HG03460 (cell line): ENCODE data around the gene SOX6.
"Not testable (repeated sequence)": the region's sequence is repeated elsewhere in the genome, so short reads cannot be mapped to it uniquely, and the experiment has no call there.

Source experiments
- ATAC-seq: cut with Tn5 transposase; IDR thresholded peaks from one replicate; pipeline ENCODE4 v1.9.1; 2021; ENCODE audit not compliant: unreplicated experiment

SOX6 gene

DNA sequence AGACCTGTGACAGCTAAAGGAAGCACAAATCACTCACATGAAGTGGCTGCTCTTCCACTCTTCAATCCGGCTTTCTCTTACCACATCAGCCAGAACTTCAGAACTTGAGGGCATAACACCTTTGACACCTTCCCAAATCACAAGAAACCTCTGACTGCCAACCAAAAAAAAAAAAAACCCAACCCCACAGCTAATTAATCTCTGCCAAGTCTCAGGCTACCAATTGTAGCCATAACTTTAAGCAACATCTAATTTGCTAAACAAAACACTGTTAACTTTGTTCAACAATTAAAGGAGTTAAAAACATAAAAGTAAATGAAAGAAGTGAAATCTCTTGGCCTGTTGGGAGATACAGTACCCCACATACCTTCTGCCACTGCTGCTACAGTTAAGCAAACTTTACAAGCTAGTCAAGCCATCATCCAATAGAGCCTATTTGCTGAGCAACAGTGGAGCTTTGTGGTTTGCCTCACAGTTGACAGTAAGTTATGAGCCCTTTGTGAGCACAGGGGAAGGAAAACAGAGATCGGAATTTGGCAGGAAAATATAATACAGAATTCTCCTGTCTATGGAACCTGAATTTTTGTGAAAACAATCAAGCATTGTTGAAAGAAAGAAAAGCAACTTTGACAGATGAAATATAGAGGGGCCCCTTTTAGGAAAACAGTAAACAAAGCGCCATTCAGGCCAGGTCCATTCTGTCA, at the start of gene SOX6:
Gene SOX6, minus strand, starts transcription at position 490 of the 704 bp plus-strand sequence. CDS start 15,298 bp downstream, outside the sequence.
- no peak for ATAC-seq

DNA sequence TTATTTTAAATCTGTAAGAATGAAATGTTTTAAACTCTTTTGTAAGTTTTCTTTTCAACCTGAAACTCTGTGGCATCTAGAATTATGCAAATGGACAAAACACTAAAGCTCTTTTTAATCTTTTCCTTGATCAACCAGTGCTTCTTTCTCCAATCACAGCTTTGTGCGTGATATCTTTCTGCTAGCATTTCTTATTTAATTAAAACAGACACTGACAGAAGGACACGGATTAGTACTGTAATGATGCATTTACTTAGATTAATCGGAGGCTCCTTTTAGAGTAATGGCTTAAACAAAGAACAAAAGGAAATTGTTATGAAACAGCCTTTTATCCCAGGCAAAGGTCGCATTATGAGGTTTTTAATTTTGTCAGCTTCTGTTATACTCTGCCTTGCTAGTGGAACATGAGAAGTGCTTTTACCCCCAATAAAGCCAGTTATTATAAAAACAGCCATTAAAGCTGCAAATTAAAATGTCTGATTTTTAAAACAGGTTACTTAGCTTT, 48.5 kb upstream of the SOX6 start:
- ATAC-seq, result no peak

DNA sequence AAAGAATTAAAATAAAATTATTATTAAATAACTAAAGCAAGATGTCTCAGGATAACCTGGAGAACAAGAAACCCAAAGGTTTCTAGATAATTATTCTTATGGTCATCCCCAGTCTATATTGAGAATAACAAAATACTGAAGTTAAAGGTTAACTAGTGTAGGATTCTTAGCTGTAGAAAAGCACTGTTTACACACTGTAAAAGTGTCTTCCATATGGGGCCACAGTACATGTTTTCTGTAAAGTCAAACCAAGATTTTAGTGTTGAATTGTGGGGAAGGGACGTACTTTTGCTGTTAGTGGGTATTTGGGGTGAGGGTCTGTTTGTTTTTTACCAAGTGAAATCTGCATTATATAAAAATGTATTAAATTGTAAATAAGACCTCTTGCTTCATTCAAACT, 47.5 kb upstream of the SOX6 start:
- ATAC-seq, result no peak

DNA sequence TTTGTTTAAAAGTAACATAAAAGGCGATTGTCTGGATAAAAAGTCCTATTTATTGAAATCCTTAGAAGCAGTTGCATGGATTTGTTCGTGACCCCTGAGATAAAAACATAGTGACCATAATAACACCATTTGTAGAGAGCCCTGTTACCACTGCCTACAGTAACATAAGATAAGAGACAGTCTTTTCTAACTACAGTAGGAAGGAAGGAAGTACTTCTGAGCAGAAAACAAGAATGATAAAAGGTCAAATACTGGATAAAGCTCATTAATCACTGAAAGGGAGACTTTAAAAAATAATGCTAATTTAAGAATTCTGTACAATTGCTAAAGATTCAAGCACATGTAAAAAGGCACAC, 47.1 kb upstream of the SOX6 start:
- no peak for ATAC-seq

DNA sequence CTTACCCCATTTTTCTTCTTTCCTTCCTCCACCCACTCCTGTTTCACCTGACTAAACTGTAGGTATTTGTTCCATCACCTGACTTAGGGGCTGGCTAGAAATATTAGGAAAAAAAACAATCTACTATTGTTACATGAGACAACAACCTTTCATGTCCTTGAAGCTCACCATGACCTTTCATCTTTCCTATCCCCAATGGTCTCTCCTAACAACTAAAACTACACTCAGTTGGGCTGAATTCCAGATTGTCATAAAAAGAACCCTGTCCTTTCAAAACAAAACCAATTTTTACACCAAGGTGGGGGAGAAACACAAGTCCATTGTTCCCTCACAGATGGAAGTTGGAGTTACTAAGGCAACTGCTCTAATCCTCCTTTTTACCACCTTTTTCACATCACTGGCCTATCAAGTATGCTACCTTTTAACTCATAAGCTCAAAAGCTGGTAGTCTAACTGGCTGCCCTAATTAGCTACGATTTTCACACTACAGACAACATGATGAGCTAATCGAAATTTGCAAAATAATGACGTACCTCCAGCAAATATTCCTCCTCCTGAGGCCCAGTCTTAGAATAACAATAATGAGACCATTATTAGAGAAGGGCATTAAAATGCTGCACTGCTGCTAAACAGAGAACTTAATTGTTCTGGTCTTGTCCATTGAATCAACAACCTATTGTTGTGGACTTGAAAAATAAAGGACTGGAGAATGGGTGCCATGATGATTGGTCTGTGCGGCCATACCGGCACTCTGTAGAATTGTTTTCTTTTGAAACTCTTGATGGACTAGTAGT, 46.5 kb upstream of the SOX6 start:
- ATAC-seq, result no peak

DNA sequence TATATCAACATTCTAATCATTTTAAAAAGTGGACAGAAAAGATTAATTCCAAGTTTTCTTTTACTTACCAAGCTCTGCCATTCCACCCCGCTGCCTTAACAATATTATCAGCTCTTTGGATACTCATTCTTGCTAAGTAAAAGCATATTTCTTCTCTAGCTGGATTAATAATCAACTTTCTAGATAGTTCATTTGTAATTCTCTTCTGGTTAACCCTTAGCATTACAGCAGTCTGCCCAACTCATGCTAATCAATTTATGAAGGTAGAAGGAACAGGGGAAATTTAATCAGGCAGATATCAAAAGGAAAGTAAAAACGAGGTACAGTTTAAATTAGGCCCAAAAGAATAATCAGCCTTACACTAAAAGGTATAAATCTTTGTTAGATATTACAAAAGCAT, 41.0 kb upstream of the SOX6 start:
- no peak for ATAC-seq

DNA sequence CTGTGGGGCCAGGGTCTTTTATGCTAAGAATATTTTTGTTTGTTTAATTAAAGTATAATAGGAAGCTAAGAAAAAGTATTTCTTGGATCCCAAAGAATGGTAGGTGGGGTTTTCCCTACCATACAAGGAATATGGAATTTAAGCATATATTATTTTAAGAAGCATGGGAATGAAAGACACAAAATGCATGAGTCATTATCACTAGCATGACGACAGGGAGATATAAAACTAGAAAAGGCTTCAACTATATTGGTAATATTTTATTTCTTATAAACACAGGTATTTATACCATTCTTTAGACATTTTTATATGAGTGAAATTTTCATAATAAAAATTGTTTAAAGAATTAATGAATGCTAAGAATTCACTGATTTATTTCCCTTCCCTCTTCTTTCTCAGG, 39.3 kb upstream of the SOX6 start:
- no peak for ATAC-seq

DNA sequence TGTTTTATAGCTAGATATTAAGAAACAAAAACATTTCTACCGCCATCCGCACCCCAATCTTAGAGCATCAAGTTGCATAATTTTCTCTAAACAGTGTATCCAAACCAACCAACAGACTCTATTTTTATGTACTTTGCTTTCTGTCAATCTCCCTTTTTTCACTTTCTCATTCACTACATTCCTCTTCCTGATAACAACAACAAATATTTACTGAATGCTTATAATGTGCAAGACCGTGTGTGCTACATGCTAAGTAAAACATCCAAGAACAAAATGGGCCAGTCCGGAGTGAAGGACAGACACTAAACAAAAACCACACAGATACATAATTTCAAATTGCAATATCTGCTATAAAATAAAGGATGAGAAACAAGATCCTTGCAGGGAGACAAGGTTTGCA, 38.6 kb upstream of the SOX6 start:
- ATAC-seq, result no peak

DNA sequence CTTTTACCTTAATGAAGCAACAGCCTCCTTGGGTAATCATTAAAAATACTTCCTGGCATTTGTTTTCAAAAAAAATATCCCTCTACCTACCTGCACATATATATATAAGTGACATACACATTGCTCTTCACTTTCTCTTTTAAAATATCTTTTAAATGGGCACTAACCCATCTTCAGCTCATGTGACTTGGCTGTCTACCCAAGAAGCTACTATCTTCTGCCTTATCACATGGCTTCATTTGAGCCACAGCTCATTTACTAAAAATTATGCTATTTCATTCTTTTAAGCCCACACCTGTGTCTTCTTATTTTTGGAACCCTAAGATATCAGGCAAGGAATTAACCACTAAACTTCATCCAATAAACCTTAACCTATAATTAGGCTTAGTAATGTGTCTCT, 37.0 kb upstream of the SOX6 start:
- ATAC-seq, result no peak

DNA sequence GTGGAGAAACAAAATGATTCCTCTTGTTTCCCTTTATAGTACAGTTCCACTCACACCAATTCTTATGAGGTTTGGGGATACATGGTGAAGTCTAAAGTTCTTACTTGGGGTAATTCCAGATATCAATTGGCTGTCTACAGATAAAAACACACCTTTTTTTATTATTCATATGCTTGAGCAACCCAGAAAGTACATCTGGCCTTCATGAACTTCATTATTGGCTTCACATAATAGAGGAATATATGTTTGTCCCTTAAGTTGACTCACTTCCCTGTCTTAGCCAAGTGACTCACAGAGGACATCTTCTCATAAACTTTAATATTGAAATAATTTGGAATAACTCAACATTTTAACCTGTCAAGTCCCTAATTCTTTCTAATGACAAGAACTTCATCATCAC, 36.3 kb upstream of the SOX6 start:
- ATAC-seq, result no peak

DNA sequence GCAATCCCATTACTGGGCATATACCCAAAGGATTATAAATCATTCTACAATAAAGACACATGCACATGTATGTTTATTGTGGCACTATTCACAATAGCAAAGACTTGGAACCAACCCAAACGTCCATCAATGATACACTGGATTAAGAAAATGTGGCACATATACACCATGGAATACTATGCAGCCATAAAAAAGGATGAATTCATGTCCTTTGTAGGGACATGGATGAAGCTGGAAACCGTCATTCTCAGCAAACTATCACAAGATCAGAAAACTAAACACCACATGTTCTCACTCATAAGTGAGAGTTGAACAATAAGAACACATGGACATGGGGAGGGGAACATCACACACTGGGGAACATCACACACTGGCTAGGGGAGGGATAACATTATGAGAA, 34.5 kb upstream of the SOX6 start:
- ATAC-seq, result not testable (repeated sequence)

DNA sequence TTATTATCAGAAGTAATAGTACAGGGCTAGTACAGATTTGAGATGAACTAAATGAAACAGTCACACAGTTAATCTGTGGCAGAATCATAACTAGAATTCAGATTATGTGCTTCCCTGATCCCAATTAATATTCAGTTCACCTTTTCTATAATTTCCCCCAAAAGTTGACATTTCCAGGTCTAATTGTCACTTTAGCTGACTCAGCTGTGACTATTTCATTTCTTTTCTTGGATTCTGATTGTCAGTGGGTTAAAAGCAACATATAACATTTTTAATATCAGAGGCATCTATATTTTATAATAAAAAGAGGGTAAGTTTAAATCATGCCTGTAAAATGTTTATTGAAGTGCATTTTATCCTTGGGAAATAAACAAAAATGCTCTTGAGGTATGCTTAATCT, 28.8 kb upstream of the SOX6 start:
- no peak for ATAC-seq

DNA sequence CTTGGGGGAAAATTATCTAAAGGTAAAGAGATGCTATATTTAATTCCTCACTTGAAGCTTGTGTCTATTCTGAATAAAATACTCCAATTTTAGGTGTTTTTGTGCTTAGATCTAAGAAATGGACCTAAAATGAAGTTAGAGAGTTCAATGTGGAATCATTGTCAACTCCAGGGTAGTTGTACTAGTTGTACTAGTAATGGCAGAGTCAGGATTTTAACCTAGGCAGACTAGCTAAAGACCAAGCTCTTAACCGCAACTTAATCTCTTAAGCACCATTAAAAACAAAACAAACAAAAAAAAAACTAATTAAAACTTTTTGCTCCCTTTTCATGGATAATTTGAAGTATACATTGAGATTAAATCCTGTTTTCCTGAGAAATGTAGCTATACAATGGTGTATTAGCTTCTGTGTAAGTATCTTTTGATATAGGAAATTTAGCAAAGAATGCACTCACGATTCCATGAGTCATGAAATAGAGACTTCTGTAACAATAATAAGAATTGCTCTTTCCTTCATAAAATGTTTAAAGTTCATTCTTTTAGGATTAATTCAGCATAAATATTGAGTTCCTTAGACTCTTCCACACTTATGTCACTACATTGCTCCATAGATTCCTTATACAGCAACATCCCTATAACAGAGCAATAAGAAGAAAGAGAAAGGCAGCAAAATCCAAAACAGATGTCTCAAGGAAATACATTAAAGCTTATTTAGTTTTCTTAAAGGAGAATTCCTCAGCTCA, 26.5 kb upstream of the SOX6 start:
- no peak for ATAC-seq

DNA sequence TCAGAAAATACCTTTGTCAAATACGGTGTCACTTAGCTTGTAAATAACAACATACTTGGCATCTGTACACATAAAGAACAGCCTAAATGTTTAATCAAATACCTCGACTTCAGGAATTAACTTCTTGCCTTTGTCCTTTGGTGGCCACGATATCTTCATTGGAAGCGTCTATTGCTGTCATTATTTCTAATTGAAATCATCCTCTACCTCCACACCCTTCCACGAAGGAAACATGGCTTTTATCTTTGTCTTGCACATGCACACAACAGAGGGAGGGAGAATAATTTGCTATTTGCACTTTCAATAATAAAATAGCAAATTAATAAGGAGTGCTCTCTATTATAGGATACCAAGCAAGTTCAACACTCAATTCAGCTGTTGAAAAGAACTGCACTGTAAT, 25.8 kb upstream of the SOX6 start:
- ATAC-seq, result no peak

DNA sequence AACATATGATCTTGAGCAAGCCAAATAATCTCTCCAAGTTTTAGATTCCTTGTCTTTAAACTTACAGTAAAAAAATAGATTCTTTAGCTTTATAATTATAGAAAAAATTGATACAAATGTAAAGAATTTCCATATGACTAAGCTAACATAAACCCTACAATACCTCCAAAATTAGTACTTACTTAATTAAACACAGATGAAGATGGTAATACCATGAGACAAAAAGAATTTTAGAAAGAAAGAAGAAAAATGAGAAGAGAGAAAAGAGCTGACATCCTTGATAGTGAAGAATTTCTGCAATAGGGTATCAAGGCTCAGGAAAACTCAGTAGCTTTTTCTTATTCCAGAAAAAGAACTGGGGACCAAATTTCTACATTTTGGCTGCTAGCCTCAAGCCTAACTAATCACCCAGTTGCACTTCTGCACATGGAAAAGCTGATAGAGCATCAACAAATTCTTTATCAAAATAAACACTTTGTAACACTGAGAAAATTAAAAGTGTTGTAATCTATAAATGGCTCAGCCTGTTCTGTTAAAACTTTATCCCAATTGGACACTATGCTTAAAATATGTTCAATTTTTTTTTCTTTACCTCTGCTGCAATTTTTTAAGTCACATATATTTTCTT, 24.7 kb upstream of the SOX6 start:
- ATAC-seq, result no peak

DNA sequence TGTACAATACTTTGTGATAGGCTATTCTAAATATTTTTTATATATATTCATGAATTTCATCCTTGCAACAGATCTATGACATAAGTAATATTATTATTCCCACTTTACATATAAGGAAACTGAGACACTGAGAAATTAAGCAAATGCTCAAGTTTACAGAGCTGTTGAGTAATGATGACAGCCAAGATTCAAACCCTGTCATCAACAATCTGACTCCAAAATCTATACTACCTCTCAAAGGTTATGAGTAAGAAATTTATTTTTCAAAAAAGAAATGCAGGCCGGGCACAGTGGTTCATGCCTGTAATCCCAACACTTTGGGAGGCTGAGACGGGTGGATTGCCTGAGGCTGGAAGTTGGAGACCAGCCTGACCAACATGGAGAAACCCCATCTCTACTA, 22.6 kb upstream of the SOX6 start:
- ATAC-seq, result no peak

DNA sequence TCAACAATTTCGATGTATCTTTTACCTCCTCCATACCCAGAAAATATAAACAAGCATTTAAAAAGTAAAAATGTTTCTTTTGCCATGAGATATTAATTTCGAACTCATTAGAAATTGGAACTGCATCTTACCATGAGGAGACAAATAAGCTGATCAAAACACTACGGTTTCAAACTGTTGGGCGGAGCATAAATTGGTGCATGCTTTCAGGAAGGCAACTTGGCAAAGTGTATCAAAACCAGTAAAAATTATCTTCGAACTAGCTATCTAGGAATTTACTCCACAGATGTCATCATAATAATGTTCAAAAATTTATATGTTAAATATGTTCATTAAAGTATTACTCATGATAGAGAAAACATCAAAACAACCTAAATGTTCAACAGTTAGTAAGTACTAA, 21.4 kb upstream of the SOX6 start:
- no peak for ATAC-seq

DNA sequence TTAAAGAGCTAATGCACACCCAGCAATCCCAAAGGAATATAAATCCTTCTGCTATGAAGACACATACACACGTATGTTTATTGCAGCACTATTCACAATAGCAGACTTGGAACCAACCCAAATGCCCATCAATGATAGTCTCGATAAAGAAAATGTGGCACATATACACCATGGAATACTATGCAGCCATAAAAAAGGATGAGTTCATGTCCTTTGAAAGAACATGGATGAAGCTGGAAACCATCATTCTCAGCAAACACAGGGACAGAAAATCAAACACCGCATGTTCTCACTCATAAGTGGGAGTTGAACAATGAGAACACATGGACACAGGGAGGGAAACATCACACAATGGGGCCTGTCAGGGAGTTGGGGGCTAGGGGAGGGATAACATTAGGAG, 19.3 kb upstream of the SOX6 start:
- not testable (repeated sequence) for ATAC-seq

DNA sequence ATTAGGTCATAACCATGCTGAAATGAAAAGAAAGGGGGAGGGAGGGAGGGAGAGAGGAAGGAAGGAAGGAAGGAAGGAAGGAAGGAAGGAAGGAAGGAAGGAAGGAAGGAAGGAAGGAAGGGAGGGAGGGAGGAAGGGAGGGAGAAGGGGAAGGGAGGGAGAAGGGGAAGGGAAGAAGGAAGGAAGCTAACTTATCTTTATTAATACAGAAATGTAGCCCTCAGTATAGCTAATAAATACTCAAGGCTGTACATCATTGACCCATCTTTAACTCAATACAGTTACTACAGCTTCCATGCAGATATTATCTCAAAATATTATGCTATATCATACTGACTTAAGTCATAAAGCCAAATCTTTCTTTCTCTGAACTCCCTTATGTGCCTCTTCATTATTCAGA, 17.4 kb upstream of the SOX6 start:
- no peak for ATAC-seq

DNA sequence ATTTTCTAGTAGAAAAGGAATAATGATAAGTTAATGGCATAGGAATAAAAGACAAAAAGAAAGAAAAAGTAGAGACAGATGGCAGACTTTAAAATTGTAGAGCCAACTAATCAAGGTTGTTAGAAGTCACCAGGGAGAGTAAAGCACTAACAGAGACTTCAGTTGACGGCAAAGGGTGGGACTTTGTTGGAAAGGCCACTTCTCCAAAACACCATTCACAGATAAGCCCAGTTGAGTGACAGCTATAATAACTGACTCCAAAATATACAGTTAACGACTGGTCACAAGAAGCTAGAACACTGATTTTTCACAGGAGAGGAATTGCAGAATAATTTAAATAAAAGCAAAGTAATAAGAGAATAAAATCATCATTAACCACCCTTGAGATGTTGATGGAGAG, 16.0 kb upstream of the SOX6 start:
- ATAC-seq, result no peak

DNA sequence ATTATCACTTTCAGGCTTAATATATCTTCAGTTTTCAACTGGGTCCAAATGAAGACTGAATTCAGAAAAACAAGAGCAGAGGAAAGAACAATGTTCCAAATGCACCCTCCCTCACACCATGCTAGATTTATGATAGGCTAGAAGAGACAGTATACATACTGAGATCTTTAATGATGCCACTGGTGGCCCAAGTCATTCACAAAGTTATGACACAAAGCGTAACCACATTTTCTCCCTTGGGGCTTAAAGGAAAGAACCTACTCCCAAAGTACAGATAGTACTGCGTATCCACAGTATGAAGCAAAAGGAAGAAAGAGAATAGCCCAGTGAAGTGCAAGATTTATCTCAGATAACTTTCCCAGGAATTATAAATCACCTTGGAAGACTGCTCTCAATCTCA, 10.9 kb upstream of the SOX6 start:
- ATAC-seq, result no peak
